Ascending aorta (tissue), 2 donors: Measurements from ENCODE around the gene KCNJ5. TPM values are rescaled to one million over a fixed set of nuclear protein-coding genes. Genes with fewer than 3 reads are reported as not detected.
A peak's percentile ranks its signal among the peaks of the same experiment; 100 is the strongest.

Experiments used
- DNase-seq, 2 donors: peaks; one replicate each; pipeline ENCODE4 v3.0.0-alpha.2; 2019; ENCODE audit warnings: low spot score in 2 of 2
- H3K27ac ChIP-seq, 2 donors: fragments of 200-600 bp; sonication (generic); one replicate each; pipeline ENCODE4 v1.5.1; 2016 to 2017; ENCODE audit warnings: mild to moderate bottlenecking in 1 of 2
- H3K27me3 ChIP-seq: fragments of 200-600 bp; sonication (generic); one replicate; pipeline ENCODE4 v1.5.1; 2017
- H3K36me3 ChIP-seq, 2 donors: fragments of 200-600 bp; sonication (generic); one replicate each; pipeline ENCODE4 v1.5.1; 2016
- H3K4me1 ChIP-seq, 2 donors: fragments of 200-600 bp; sonication (generic); one replicate each; pipeline ENCODE4 v1.5.1; 2016 to 2017; ENCODE audit warnings: mild to moderate bottlenecking in 1 of 2
- H3K4me3 ChIP-seq, 2 donors: fragments of 200-600 bp; sonication (generic); one replicate each; pipeline ENCODE4 v1.5.1; 2016 to 2017; ENCODE audit warnings: mild to moderate bottlenecking in 1 of 2
- H3K9me3 ChIP-seq, 2 donors: fragments of 200-600 bp; sonication (generic); one replicate each; pipeline ENCODE4 v1.5.1; 2016
- CTCF ChIP-seq, 3 experiments: fragments of 200-600 bp in 2 of 3; fragments of 450-650 bp in 1 of 3; sonication (generic) in 2 of 3; IDR thresholded peaks; one replicate each; pipeline ENCODE4 v1.5.1; 2016 to 2019; ENCODE audit warnings: antibody characterized with exemption in 3 of 3, mild to moderate bottlenecking in 1 of 3, moderate library complexity in 1 of 3
- intact Hi-C: fragments of 100-400 bp; cut with DNase I; formaldehyde crosslinking; loops from one replicate; pipeline ENCODE4 v1.15.1; 2023
- total RNA-seq: library from RNA; depleted of rRNA; stranded (reverse); fragments of >200 nt; gene quantifications from one replicate; pipeline ENCODE4 v1.1.0, GENCODE V29; 2016

Gene KCNJ5
- total RNA-seq, 1 donor from 2014 or later = 0.53 TPM

- H3K4me1 ChIP-seq = peaks cover 4 to 5% of the 10 kb centered on the region in 2 donors
- H3K36me3 ChIP-seq = no peaks in the 10 kb centered on the region
- no peak for DNase-seq
- TF ChIP-seq CTCF (IDR thresholded peaks at IDR 0.05) = no peak
- no peaks in the 10 kb centered on the region for H3K27me3 ChIP-seq
- H3K9me3 ChIP-seq = no peaks in the 10 kb centered on the region
- no peak overlapping the region for H3K27ac ChIP-seq
- no peak overlapping the region for H3K4me3 ChIP-seq
- intact Hi-C loops = no loop called here
Observed at GRCh38 chr11:128888034-128888985, 2.8 kb upstream of the KCNJ5 start.

- Histone ChIP-seq H3K27ac (no peak overlapping the region), H3K4me3 (peak overlapping the region in 1 of 2 donors; percentile 76), H3K4me1 (peaks cover 7 to 8% of the 10 kb centered on the region in 2 donors), H3K9me3 (no peaks in the 10 kb centered on the region), H3K36me3 (no peaks in the 10 kb centered on the region), H3K27me3 (no peaks in the 10 kb centered on the region)
- TF ChIP-seq CTCF (IDR thresholded peaks at IDR 0.05) = no peak
- intact Hi-C loops = loop anchor here (2.0 to 10.0 kb wide), 3 partner anchors 15 to 365 kb away; no protein-coding TSS in a partner anchor
- DNase-seq = no peak
Observed at GRCh38 chr11:128889657-128890213, 1.4 kb upstream of the KCNJ5 start.

DNA sequence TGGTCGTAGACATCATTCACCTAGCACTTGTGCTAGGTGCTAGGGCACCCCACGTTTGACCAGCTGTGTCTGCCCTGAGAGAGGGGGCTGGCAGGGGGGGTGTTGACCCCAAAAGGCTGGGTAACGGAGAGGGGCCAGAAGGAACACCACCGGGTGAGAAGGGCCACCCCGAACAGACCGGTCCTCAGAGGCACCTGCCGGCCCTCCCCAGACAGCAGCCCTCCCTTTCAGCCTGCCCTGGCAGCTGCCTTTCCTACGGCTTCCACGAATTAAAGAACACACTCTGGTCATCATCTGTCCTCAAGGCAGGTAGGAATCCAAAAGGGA, 977 bp upstream of the KCNJ5 start:
- Histone ChIP-seq H3K4me3 (peak overlapping the region; percentile 76 to 77), H3K9me3 (no peaks in the 10 kb centered on the region), H3K27ac (no peak overlapping the region), H3K36me3 (no peaks in the 10 kb centered on the region), H3K27me3 (no peaks in the 10 kb centered on the region), H3K4me1 (peaks cover 8 to 9% of the 10 kb centered on the region in 2 donors)
- intact Hi-C loops = loop anchor here (2.0 to 10.0 kb wide), 3 partner anchors 15 to 365 kb away; no protein-coding TSS in a partner anchor
- no peak for TF ChIP-seq CTCF (IDR thresholded peaks at IDR 0.05)
- DNase-seq = no peak

GRCh38 chr11:128891913-128892398, 800 bp downstream of the KCNJ5 start:
- Histone ChIP-seq H3K27me3 (no peaks in the 10 kb centered on the region), H3K9me3 (no peaks in the 10 kb centered on the region), H3K4me3 (peak overlapping the region; percentile 76 to 77), H3K36me3 (no peaks in the 10 kb centered on the region), H3K27ac (no peak overlapping the region), H3K4me1 (peaks cover 8 to 9% of the 10 kb centered on the region in 2 donors)
- DNase-seq = no peak
- no peak for TF ChIP-seq CTCF (IDR thresholded peaks at IDR 0.05)
- intact Hi-C loops = loop anchor here (2.0 to 10.0 kb wide), 3 partner anchors 13 to 367 kb away; no protein-coding TSS in a partner anchor

DNA sequence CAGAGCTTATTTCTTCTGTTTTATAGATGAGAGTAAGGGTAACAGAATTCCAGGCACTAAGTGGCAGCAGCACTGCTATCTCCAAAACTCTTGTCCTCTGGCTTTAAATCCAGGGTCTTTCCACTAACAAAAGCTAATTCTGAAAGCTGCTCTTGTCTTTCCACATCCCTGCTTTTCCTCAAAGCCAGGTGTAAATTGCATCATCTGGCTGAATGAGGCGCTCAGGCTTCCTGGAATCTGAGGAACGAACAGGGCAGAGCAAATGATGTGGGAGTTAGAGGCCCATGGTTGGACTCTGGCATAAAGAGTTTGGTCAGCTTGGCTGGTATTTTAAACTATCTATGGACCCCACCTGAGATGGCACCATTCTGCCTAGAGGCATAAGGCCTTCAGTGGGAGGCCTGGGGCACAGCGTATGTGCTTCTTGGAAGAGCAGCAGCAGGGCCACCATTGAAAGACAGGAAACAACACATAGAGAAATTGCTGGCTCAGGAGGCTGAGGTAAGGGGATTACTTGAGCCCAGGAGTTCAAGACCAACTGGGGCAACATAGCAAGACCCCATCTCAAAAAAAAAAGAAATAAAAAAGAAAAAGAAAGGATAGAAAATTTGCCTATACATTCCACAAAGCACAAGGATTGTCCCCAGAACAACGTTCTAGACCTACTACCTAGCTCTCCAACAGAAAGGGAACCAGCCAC, 1.9 kb downstream of the KCNJ5 start:
- peak overlapping the region in 1 of 2 donors; percentile 30 for H3K27ac ChIP-seq
- peaks cover 8 to 9% of the 10 kb centered on the region in 2 donors for H3K4me1 ChIP-seq
- no peaks in the 10 kb centered on the region for H3K27me3 ChIP-seq
- H3K36me3 ChIP-seq = no peaks in the 10 kb centered on the region
- intact Hi-C loops = loop anchor here (10.0 kb wide), 2 partner anchors 252 to 368 kb away; no protein-coding TSS in a partner anchor
- DNase-seq = no peak
- no peak for TF ChIP-seq CTCF (IDR thresholded peaks at IDR 0.05)
- no peaks in the 10 kb centered on the region for H3K9me3 ChIP-seq
- no peak overlapping the region for H3K4me3 ChIP-seq
